ENCODE results near the gene PDXP. TPM values are rescaled to one million over a fixed set of nuclear protein-coding genes. Genes with fewer than 3 reads are reported as not detected.
A peak's percentile ranks its signal among the peaks of the same experiment; 100 is the strongest.

The PDXP gene
- total and polyA plus RNA-seq, 2 of the 13 experiments (the other 11 are each of a cell fraction or from before 2014, with no cell fraction given) = 58.2 to 70.6 TPM

DNA sequence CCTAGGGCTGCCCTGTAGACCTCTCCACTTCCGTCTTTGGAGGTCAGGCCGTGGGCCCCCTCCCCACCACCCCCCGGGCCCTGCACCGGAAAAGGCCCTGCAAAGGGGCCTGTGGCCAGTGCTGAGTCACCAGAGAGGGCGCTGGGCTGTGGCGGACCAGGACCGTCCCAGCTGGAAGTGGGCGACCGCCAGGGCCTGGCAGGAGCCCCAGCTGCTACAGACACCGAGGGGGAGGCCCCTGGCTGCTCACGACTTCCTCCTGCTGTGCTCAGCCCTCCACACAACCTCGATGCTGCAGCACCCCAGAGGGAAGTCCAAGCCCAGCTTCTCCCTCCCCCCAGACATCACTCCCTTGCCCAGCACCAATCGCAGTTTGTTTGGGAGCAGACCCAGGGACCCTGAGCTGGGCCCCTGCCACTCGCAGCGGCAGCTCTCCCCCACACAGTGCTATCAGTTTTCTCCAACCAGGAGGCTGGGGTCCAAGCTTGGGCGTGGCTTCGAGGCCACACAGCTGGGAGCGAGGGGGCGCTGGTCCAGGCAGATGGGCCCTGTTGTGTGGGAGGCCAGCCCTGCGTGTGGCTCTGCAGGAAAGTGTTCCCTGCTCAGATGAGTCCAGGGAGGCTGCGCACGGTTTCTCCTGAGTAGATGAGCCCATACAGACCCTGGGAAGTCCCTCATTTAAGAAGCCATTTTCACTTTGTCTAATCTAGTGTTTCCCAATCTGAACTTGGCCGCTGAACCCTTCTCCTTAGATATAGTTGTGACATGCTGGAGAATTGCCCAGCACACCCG lies 24.7 kb upstream of the PDXP start (continued):
- TF ChIP-seq GZF1 (CRISPR knock-in tag; IDR thresholded peaks at IDR 0.05) = no peak
- 0 out of 2 replicates have a peak, but pooled peaks have one; percentile 28 for TF ChIP-seq RFXAP (CRISPR knock-in tag; IDR thresholded peaks at IDR 0.05; ENCODE audit: borderline replicate concordance)
- no peak; the same call in 1 of the 2 replicates for TF ChIP-seq NAIF1 (CRISPR knock-in tag; IDR thresholded peaks at IDR 0.05; ENCODE audit: borderline replicate concordance)
- peak; percentile 43 for TF ChIP-seq DMAP1 (CRISPR knock-in tag; IDR thresholded peaks at IDR 0.05)
- TF ChIP-seq ATF5 (CRISPR knock-in tag; IDR thresholded peaks at IDR 0.05; ENCODE audit: low read depth) = no peak
- TF ChIP-seq ZNF574 (CRISPR knock-in tag; IDR thresholded peaks at IDR 0.05) = no peak
- TF ChIP-seq ZNF589 (CRISPR knock-in tag; conservative IDR thresholded peaks at IDR 0.05) = 0 out of 2 replicates have a peak, but pooled peaks have one; percentile 46
- no peak for TF ChIP-seq ZNF432 (CRISPR knock-in tag; IDR thresholded peaks at IDR 0.05; ENCODE audit: borderline replicate concordance)
- TF ChIP-seq PCBP2 (optimal IDR thresholded peaks at IDR 0.05; ENCODE audit: low read depth, low read length, poor library complexity, severe bottlenecking) = no peak
- no peak for TF ChIP-seq ZNF597 (CRISPR knock-in tag; IDR thresholded peaks at IDR 0.05)
- no peak for TF ChIP-seq ZNF713 (CRISPR knock-in tag; IDR thresholded peaks at IDR 0.05)
- TF ChIP-seq MAF1 (CRISPR knock-in tag; IDR thresholded peaks at IDR 0.05; ENCODE audit: borderline replicate concordance) = no peak
- TF ChIP-seq, protein P1, sequence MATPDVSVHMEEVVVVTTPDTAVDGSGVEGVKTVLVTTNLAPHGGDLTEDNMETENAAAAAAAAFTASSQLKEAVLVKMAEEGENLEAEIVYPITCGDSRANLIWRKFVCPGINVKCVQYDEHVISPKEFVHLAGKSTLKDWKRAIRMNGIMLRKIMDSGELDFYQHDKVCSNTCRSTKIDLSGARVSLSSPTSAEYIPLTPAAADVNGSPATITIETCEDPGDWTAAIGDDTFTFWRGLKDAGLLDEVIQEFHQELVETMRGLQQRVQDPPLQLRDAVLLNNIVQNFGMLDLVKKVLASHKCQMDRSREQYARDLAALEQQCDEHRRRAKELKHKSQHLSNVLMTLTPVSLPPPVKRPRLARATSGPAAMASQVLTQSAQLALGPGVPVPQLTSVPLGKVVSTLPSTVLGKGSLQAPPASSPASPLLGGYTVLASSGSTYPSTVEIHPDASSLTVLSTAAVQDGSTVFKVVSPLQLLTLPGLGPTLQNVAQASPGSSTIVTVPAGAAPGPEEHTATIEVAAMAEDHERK (CRISPR knock-in tag; IDR thresholded peaks at IDR 0.05; ENCODE audit: low read depth) = no peak; the same call in 1 of the 2 replicates
- TF ChIP-seq CREB1 (IDR thresholded peaks at IDR 0.05) = no peak
- TF ChIP-seq CREB1 (CRISPR knock-in tag; IDR thresholded peaks at IDR 0.05) = no peak
- TF ChIP-seq ZNF331 (CRISPR knock-in tag; IDR thresholded peaks at IDR 0.05) = peak; percentile 29; the same call in 1 of the 2 replicates
- TF ChIP-seq ATF7 (IDR thresholded peaks at IDR 0.05) = no peak
- TF ChIP-seq ATF7 (CRISPR knock-in tag; IDR thresholded peaks at IDR 0.05) = no peak
- TF ChIP-seq, protein P2, sequence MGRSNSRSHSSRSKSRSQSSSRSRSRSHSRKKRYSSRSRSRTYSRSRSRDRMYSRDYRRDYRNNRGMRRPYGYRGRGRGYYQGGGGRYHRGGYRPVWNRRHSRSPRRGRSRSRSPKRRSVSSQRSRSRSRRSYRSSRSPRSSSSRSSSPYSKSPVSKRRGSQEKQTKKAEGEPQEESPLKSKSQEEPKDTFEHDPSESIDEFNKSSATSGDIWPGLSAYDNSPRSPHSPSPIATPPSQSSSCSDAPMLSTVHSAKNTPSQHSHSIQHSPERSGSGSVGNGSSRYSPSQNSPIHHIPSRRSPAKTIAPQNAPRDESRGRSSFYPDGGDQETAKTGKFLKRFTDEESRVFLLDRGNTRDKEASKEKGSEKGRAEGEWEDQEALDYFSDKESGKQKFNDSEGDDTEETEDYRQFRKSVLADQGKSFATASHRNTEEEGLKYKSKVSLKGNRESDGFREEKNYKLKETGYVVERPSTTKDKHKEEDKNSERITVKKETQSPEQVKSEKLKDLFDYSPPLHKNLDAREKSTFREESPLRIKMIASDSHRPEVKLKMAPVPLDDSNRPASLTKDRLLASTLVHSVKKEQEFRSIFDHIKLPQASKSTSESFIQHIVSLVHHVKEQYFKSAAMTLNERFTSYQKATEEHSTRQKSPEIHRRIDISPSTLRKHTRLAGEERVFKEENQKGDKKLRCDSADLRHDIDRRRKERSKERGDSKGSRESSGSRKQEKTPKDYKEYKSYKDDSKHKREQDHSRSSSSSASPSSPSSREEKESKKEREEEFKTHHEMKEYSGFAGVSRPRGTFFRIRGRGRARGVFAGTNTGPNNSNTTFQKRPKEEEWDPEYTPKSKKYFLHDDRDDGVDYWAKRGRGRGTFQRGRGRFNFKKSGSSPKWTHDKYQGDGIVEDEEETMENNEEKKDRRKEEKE (IDR thresholded peaks at IDR 0.05) = no peak
- no peak for TF ChIP-seq ZNF441 (CRISPR knock-in tag; IDR thresholded peaks at IDR 0.05; ENCODE audit: borderline replicate concordance)
- TF ChIP-seq FOXA1 (IDR thresholded peaks at IDR 0.05) = no peak
- peak; percentile 10; the same call in 1 of the 2 replicates for TF ChIP-seq FOXA1 (CRISPR knock-in tag; IDR thresholded peaks at IDR 0.05)

All from HepG2 (cell line).